ENCODE results near the gene RPL32.
"Not testable (repeated sequence)": the region's sequence is repeated elsewhere in the genome, so short reads cannot be mapped to it uniquely, and the experiment has no call there.

The RPL32 gene

GRCh38 chr3:12866836-12867235 is 25.5 kb upstream of the RPL32 start:
- DNase-seq = no peak

- DNase-seq = no peak
These were observed 23.9 kb upstream of the RPL32 start for GRCh38 chr3:12865271-12865670.

GRCh38 chr3:12862387-12862786 is 21.0 kb upstream of the RPL32 start:
- DNase-seq = no peak

GRCh38 chr3:12861611-12862010 is 20.2 kb upstream of the RPL32 start:
- no peak for DNase-seq

GRCh38 chr3:12859840-12860239 is 18.5 kb upstream of the RPL32 start:
- no peak for DNase-seq

- DNase-seq = no peak
These were observed 15.3 kb upstream of the RPL32 start for GRCh38 chr3:12856626-12857025.

- DNase-seq = no peak
These were observed 13.2 kb upstream of the RPL32 start for GRCh38 chr3:12854565-12854964.

- DNase-seq = not testable (repeated sequence)
These were observed 12.5 kb upstream of the RPL32 start for GRCh38 chr3:12853847-12854246.

GRCh38 chr3:12852201-12852600 is 10.8 kb upstream of the RPL32 start:
- DNase-seq = no peak

GRCh38 chr3:12845811-12846210 is 4.4 kb upstream of the RPL32 start:
- no peak for DNase-seq

- DNase-seq = no peak
These were observed 1.1 kb upstream of the RPL32 start for GRCh38 chr3:12842469-12842868.

GRCh38 chr3:12841970-12842328 is 584 bp upstream of the RPL32 start:
- no peak for DNase-seq

- DNase-seq = no peak
These were observed 695 bp downstream of the RPL32 start for GRCh38 chr3:12840591-12841148.

- not testable (repeated sequence) for DNase-seq
These were observed 1.2 kb downstream of the RPL32 start for GRCh38 chr3:12840148-12840547.

- DNase-seq = no peak
These were observed 2.0 kb downstream of the RPL32 start for GRCh38 chr3:12839156-12839946.

GRCh38 chr3:12838179-12838965 is 3.0 kb downstream of the RPL32 start:
- no peak for DNase-seq

GRCh38 chr3:12837295-12837986 is 3.9 kb downstream of the RPL32 start:
- no peak for DNase-seq

GRCh38 chr3:12835052-12835665 is 6.2 kb downstream of the RPL32 start:
- no peak for DNase-seq

GRCh38 chr3:12833222-12834161 is 7.9 kb downstream of the RPL32 start:
- DNase-seq = no peak

- DNase-seq = no peak
These were observed 8.8 kb downstream of the RPL32 start for GRCh38 chr3:12832350-12833221.

Measured in GDM1 (cell line).